C4-2B (cell line): Measurements from ENCODE around the gene MTHFD2.

Experiments used
- H3K27ac ChIP-seq: fragments of 450-650 bp; 2 replicates; pipeline ENCODE4 v1.5.1; 2017
- CTCF ChIP-seq: fragments of 450-650 bp; conservative IDR thresholded peaks from 2 replicates; pipeline ENCODE4 v1.5.1; 2017; ENCODE audit warnings: mild to moderate bottlenecking
- ZFX ChIP-seq: fragments of 450-650 bp; IDR thresholded peaks from 2 replicates; pipeline ENCODE4 v1.6.1; 2017

MTHFD2 gene

GRCh38 chr2:74168739-74169138 lies 29.7 kb upstream of the MTHFD2 start:
- TF ChIP-seq CTCF, result no peak
- no peak for TF ChIP-seq ZFX
- H3K27ac ChIP-seq, result no peak overlapping the region

- H3K27ac ChIP-seq, result no peak overlapping the region
- TF ChIP-seq ZFX (no peak), CTCF (no peak)
These were observed 23.5 kb upstream of the MTHFD2 start for GRCh38 chr2:74174909-74175308.

GRCh38 chr2:74177696-74178095 lies 20.7 kb upstream of the MTHFD2 start:
- peak overlapping the region; percentile 84 for H3K27ac ChIP-seq

GRCh38 chr2:74178211-74179062 lies 20.0 kb upstream of the MTHFD2 start, which contains the start of gene MOB1A:
Gene MOB1A, minus strand, starts transcription at chr2:74178879. Its CDS starts 205 bp downstream, at chr2:74178674.
- peak; percentile 81 for TF ChIP-seq ZFX
- TF ChIP-seq CTCF, result no peak
- H3K27ac ChIP-seq, result peak within 1 kb of the TSS; percentile 84

More at GRCh38 chr2:74177696-74178095, 20.7 kb upstream of the MTHFD2 start:
- TF ChIP-seq CTCF (no peak), ZFX (no peak)

- H3K27ac ChIP-seq, result peak overlapping the region; percentile 84
- TF ChIP-seq CTCF, result no peak; the same call in 1 of the 2 replicates
- TF ChIP-seq ZFX, result no peak
These were observed 19.2 kb upstream of the MTHFD2 start for GRCh38 chr2:74179063-74179865.

- no peak overlapping the region for H3K27ac ChIP-seq
- TF ChIP-seq ZFX (no peak), CTCF (no peak)
These were observed 16.7 kb upstream of the MTHFD2 start for GRCh38 chr2:74181739-74182138.

GRCh38 chr2:74183878-74184277 lies 14.5 kb upstream of the MTHFD2 start:
- H3K27ac ChIP-seq, result no peak overlapping the region
- TF ChIP-seq ZFX (no peak), CTCF (no peak)
